Stimulated activated CD8-positive, alpha-beta memory T cell treated with anti-CD3 and anti-CD28 coated beads, Interleukin-15, amount 100 ng/mL, for 1 hour (primary cell): ENCODE measurements around the gene NXPH3.

Source experiments
- DNase-seq: peaks from one replicate; pipeline ENCODE4 v3.0.0-alpha.2; 2020; ENCODE audit warnings: low read depth

The NXPH3 gene

GRCh38 chr17:49630113-49630900, 54.6 kb downstream of the NXPH3 start:
- no peak for DNase-seq

- no peak for DNase-seq
Measured at GRCh38 chr17:49631496-49631895, 55.8 kb downstream of the NXPH3 start.
